Esophagus squamous epithelium (tissue), 4 donors: ENCODE data around the gene POLE3.

ENCODE experiments used
- CTCF ChIP-seq, 6 experiments: fragments of 450-650 bp in 4 of 6; fragments of 200-600 bp in 2 of 6; sonication (generic) in 2 of 6; IDR thresholded peaks; one replicate each; pipeline ENCODE4 v1.5.1; 2016 to 2019; ENCODE audit warnings: antibody characterized with exemption in 6 of 6, mild to moderate bottlenecking in 4 of 6, moderate library complexity in 4 of 6
- POLR2A ChIP-seq, 4 donors: fragments of 450-650 bp; IDR thresholded peaks; one replicate each; pipeline ENCODE4 v1.6.1; 2017; ENCODE audit warnings: antibody characterized with exemption in 4 of 4, mild to moderate bottlenecking in 4 of 4, moderate library complexity in 3 of 4

DNA sequence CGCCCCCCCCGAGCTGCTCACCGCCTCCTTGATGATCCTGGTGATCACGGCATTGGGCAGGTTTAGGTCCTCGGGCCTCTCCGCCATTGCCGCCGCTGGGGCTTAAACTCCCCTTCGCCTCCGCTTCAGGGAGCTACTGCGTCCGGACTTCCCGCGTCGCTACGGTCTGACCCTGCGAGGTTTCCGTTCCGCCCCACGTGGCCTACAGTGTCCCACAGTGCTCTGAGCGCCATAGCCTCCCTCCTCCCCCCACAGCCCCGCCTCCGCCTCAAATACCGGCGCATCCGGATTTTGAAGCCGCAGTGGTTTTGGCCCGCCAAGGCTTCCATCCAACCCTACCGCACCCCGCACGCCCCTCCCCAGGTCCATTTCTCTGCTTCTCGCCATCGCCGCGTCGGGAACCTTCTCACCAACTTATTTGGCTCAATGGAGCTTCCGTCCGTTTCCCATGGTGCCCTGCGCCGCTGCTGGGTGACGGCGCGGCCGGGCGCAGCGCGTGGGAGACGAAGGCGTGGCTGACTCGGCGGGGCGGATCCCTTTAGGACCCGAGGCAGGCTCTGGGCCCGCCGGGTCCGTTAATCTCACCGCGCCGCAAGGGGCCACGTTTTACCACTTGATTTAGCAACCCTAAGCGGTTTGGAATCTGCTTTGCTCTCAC lies at the start of gene POLE3, which contains the start of gene C9orf43:
- peak in 3 of 4 donors; percentile 16 to 73 (median 49) for TF ChIP-seq POLR2A (IDR thresholded peaks at IDR 0.05)
- peak in 2 of 6 experiments; percentile 26 to 33 for TF ChIP-seq CTCF (IDR thresholded peaks at IDR 0.05)
